ENCODE measurements around the gene CACNB4.
"Not testable (repeated sequence)": the region's sequence is repeated elsewhere in the genome, so short reads cannot be mapped to it uniquely, and the experiment has no call there.

The CACNB4 gene

DNA sequence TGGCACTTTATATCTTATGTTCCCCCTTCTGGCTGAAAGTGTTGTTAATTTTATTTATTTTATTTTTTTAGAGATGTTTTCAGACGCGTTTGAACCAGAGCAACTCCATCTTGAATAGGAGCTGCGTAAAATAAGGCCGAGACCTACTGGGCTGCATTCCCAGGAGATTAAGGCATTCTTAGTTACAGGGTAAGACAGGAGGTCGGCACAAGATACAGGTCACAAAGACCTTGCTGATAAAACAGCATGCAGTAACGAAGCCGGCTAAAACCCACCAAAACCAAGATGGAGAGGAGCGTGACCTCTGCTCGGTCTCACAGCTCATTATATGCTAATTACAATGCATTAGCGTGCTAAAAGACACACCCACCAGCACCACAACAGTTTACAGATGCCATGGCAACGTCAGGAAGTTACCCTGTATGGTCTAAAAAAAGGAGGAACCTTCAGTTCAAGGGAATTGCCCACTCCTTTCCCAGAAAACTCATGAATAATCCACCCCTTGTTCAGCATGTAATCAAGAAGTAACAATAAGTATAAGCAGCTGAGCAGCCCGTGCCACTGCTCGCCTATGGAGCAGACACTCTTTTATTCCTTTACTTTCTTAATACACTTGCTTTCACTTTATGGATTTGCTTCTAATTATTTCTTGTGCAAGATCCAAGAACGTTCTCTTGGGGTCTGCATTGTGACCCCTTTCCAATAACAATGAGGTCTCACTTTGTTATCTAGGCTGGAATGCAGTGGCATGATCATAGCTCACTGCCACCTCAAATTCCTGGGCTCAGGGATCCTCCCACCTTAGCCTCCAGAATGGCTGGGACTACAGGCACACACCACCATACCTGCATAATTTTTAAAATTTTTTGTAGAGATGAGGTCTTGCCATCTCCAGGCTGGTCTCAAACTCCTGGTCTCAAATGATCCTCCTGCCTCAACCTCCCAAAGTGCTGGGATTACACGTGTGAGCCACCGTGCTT, 55.9 kb downstream of the CACNB4 start:
- H3K9me3 ChIP-seq (ENCODE audit: control insufficient read depth in 5 of 5, low read length in 5 of 5), result no peaks in the 10 kb centered on the region
- H3K27ac ChIP-seq (ENCODE audit: low read depth, low read length), result no peak overlapping the region

DNA sequence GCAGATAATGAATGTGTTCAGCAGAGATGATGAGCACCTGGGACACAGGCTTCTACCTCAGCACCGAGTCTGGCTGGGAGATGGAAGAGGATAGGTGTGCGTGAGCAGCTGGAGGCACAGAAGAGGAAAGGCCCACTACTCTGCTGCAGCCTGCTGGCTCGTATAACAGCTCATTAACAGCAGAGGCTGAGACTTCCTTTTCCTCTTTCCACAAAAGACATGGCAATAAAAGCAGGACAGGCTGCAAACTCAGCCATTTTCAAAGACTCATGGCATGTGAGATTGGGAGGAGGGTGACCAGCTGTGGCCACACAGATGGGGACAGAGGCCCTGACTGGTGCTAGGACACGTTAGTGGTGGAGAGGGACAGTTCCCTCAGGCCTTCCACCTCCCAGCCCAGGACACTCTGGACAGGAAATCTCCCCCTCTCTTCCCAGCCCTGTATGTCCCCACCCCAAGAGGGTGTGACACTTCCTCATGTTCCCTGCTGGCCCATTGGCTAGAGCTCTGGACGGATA, 60.3 kb downstream of the CACNB4 start:
- H3K4me1 ChIP-seq (ENCODE audit: control insufficient read depth in 5 of 5, insufficient read depth in 5 of 5, low read length in 5 of 5), result peaks cover 8 to 27% (median 18%) of the 10 kb centered on the region in 5 donors
- H3K4me3 ChIP-seq (ENCODE audit: low read depth in 1 of 5, low read length in 5 of 5), result peak overlapping the region in 1 of 5 donors; percentile 22
- peak overlapping the region in 1 of 5 donors; percentile 28 for H3K9ac ChIP-seq (ENCODE audit: low read length in 5 of 5)
- no peak overlapping the region for H3K27ac ChIP-seq (ENCODE audit: low read depth, low read length)
- no peaks in the 10 kb centered on the region for H3K36me3 ChIP-seq (ENCODE audit: control insufficient read depth in 5 of 5, insufficient read depth in 5 of 5, low read length in 5 of 5)
- no peaks in the 10 kb centered on the region for H3K27me3 ChIP-seq (ENCODE audit: control insufficient read depth in 5 of 5, insufficient read depth in 4 of 5, low read length in 5 of 5)
- H3K9me3 ChIP-seq (ENCODE audit: control insufficient read depth in 5 of 5, low read length in 5 of 5), result no peaks in the 10 kb centered on the region

More for the DNA sequence above, 55.9 kb downstream of the CACNB4 start:
- Histone ChIP-seq H3K4me1 (ENCODE audit: control insufficient read depth in 5 of 5, insufficient read depth in 5 of 5, low read length in 5 of 5) (peaks cover 4 to 17% (median 8%) of the 10 kb centered on the region in 5 donors), H3K4me3 (ENCODE audit: low read depth in 1 of 5, low read length in 5 of 5) (no peak overlapping the region), H3K9ac (ENCODE audit: low read length in 5 of 5) (no peak overlapping the region), H3K36me3 (ENCODE audit: control insufficient read depth in 5 of 5, insufficient read depth in 5 of 5, low read length in 5 of 5) (no peaks in the 10 kb centered on the region), H3K27me3 (ENCODE audit: control insufficient read depth in 5 of 5, insufficient read depth in 4 of 5, low read length in 5 of 5) (no peaks in the 10 kb centered on the region)

DNA sequence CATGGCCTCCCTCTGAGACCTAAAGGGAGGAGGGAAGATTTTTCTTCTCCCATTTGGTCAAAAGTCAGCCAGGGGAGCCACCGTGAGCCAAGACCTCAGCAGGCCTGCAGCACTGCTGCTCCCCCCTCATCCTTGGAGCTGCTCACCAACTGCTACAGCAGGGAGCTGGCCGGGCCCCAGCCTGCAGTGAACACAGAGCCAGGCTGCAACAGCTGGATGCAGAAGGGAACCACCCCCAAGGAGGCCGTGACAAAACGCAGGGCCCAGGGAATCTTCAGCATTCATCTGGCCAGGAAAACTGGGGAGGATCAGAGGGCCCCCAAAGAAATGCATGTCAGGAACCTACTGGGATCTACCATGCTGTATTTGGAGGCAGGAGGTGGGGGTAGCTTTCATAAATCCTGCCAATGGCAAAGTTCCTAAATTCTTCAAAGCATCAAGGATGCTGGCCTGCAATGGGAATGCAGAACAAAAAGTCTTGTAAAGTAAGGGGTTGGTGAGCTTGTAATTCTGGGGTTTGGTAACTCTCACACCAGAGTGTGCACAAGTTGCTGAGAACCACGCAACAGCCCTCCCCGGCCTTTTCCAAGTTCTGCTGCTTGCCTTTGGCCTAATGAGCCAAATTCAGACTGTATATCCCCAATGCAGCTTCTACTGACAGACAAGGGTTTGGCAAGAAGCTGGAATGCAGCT, 61.0 kb downstream of the CACNB4 start:
- H3K9ac ChIP-seq (ENCODE audit: low read length in 5 of 5), result peak overlapping the region in 1 of 5 donors; percentile 28
- H3K4me3 ChIP-seq (ENCODE audit: low read depth in 1 of 5, low read length in 5 of 5), result no peak overlapping the region
- H3K27me3 ChIP-seq (ENCODE audit: control insufficient read depth in 5 of 5, insufficient read depth in 4 of 5, low read length in 5 of 5), result no peaks in the 10 kb centered on the region
- H3K4me1 ChIP-seq (ENCODE audit: control insufficient read depth in 5 of 5, insufficient read depth in 5 of 5, low read length in 5 of 5), result peaks cover 8 to 24% (median 18%) of the 10 kb centered on the region in 5 donors
- H3K27ac ChIP-seq (ENCODE audit: low read depth, low read length), result no peak overlapping the region
- no peaks in the 10 kb centered on the region for H3K36me3 ChIP-seq (ENCODE audit: control insufficient read depth in 5 of 5, insufficient read depth in 5 of 5, low read length in 5 of 5)
- no peaks in the 10 kb centered on the region for H3K9me3 ChIP-seq (ENCODE audit: control insufficient read depth in 5 of 5, low read length in 5 of 5)

DNA sequence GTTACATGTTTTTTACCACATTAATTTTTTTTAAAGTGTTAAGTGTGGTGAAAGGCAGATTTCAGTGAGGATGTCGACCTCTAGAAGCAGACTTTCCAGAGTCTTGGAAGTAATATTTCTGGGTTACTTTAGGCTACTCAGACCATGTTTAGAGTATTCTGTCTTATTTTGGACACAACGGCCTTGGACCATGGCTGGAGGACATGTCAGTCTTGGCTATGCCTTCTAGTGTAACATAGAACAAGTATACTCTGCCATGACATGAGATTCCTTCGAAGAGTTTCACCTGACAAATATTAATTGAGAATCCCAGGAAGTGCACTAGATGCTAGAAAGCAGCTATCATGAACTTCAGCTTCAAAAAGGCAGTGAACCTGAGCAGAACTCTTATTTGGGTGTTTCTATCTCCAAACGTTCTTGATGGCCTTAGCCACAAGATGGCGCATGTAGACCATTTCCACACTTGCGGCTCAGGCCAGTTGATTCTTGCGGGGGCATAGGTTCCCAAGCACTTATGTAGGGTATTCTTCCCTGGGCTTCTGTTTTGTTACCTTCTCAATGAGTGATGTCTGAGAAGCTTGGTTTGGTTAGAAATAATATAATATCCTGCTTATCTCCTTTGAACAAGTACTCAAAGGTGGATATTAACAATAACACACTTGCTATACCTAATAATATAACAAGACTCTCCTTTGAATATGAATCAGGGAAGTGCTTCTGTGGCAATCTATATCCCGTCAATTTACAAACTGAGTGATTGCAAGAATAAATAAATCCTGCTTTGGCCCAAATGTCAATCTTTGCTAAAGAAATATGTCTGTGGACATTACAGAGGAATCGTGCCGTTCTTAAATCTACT, 62.0 kb downstream of the CACNB4 start:
- H3K27me3 ChIP-seq (ENCODE audit: control insufficient read depth in 5 of 5, insufficient read depth in 4 of 5, low read length in 5 of 5), result no peaks in the 10 kb centered on the region
- H3K36me3 ChIP-seq (ENCODE audit: control insufficient read depth in 5 of 5, insufficient read depth in 5 of 5, low read length in 5 of 5), result no peaks in the 10 kb centered on the region
- H3K9me3 ChIP-seq (ENCODE audit: control insufficient read depth in 5 of 5, low read length in 5 of 5), result no peaks in the 10 kb centered on the region
- no peak overlapping the region for H3K9ac ChIP-seq (ENCODE audit: low read length in 5 of 5)
- no peak overlapping the region for H3K4me3 ChIP-seq (ENCODE audit: low read depth in 1 of 5, low read length in 5 of 5)
- H3K27ac ChIP-seq (ENCODE audit: low read depth, low read length), result no peak overlapping the region
- H3K4me1 ChIP-seq (ENCODE audit: control insufficient read depth in 5 of 5, insufficient read depth in 5 of 5, low read length in 5 of 5), result peaks cover 8 to 21% (median 18%) of the 10 kb centered on the region in 5 donors

DNA sequence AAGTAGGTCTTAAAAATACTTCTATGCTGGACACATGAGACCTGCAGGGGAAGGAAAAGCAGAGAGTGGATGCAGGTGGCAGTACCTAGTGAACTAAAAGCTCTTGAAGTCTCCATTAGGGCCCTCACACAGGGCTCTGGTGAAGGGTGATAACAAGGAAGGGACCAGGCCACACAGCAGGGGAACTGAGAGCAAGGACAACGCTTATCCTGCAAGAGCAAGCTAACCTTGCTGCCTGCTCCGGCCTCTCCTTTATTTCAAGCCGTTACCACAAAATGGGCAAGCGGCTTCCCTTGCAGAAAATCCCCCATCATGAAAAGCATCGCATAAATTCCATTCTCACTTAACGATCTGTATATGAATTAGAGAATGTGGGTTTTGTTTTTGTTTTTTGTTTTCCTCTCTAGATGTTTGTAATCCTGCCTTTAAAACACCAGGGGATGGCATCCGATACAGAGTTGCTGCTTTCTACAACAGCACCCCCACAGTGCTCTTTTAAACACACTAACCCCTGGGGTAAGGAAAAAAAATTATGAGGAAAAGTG, 64.5 kb downstream of the CACNB4 start:
- H3K36me3 ChIP-seq (ENCODE audit: control insufficient read depth in 5 of 5, insufficient read depth in 5 of 5, low read length in 5 of 5), result no peaks in the 10 kb centered on the region

GRCh38 chr2:152033011-152033925, 65.6 kb downstream of the CACNB4 start:
- Histone ChIP-seq H3K4me3 (ENCODE audit: low read depth in 1 of 5, low read length in 5 of 5) (no peak overlapping the region), H3K36me3 (ENCODE audit: control insufficient read depth in 5 of 5, insufficient read depth in 5 of 5, low read length in 5 of 5) (no peaks in the 10 kb centered on the region), H3K9ac (ENCODE audit: low read length in 5 of 5) (no peak overlapping the region), H3K4me1 (ENCODE audit: control insufficient read depth in 5 of 5, insufficient read depth in 5 of 5, low read length in 5 of 5) (peaks cover 4 to 18% (median 14%) of the 10 kb centered on the region in 5 donors), H3K9me3 (ENCODE audit: control insufficient read depth in 5 of 5, low read length in 5 of 5) (peaks cover 0 to 3% (median 0%) of the 10 kb centered on the region in 5 donors), H3K27ac (ENCODE audit: low read depth, low read length) (no peak overlapping the region), H3K27me3 (ENCODE audit: control insufficient read depth in 5 of 5, insufficient read depth in 4 of 5, low read length in 5 of 5) (peaks cover 0 to 3% (median 0%) of the 10 kb centered on the region in 5 donors)

More for the DNA sequence above, 64.5 kb downstream of the CACNB4 start:
- no peak overlapping the region for H3K4me3 ChIP-seq (ENCODE audit: low read depth in 1 of 5, low read length in 5 of 5)
- no peak overlapping the region for H3K9ac ChIP-seq (ENCODE audit: low read length in 5 of 5)
- no peak overlapping the region for H3K27ac ChIP-seq (ENCODE audit: low read depth, low read length)
- peaks cover 0 to 3% (median 0%) of the 10 kb centered on the region in 5 donors for H3K27me3 ChIP-seq (ENCODE audit: control insufficient read depth in 5 of 5, insufficient read depth in 4 of 5, low read length in 5 of 5)
- H3K4me1 ChIP-seq (ENCODE audit: control insufficient read depth in 5 of 5, insufficient read depth in 5 of 5, low read length in 5 of 5), result peaks cover 8 to 25% (median 18%) of the 10 kb centered on the region in 5 donors
- peaks cover 0 to 3% (median 0%) of the 10 kb centered on the region in 5 donors for H3K9me3 ChIP-seq (ENCODE audit: control insufficient read depth in 5 of 5, low read length in 5 of 5)

- no peak overlapping the region for H3K9ac ChIP-seq (ENCODE audit: low read length in 5 of 5)
- peaks cover 0 to 3% (median 0%) of the 10 kb centered on the region in 5 donors for H3K27me3 ChIP-seq (ENCODE audit: control insufficient read depth in 5 of 5, insufficient read depth in 4 of 5, low read length in 5 of 5)
- H3K4me1 ChIP-seq (ENCODE audit: control insufficient read depth in 5 of 5, insufficient read depth in 5 of 5, low read length in 5 of 5), result peaks cover 0 to 4% (median 0%) of the 10 kb centered on the region in 5 donors
- no peak overlapping the region for H3K27ac ChIP-seq (ENCODE audit: low read depth, low read length)
- H3K4me3 ChIP-seq (ENCODE audit: low read depth in 1 of 5, low read length in 5 of 5), result no peak overlapping the region
- peaks cover 0 to 3% (median 0%) of the 10 kb centered on the region in 5 donors for H3K9me3 ChIP-seq (ENCODE audit: control insufficient read depth in 5 of 5, low read length in 5 of 5)
- no peaks in the 10 kb centered on the region for H3K36me3 ChIP-seq (ENCODE audit: control insufficient read depth in 5 of 5, insufficient read depth in 5 of 5, low read length in 5 of 5)
Measured at GRCh38 chr2:152031747-152032306, 67.0 kb downstream of the CACNB4 start.

DNA sequence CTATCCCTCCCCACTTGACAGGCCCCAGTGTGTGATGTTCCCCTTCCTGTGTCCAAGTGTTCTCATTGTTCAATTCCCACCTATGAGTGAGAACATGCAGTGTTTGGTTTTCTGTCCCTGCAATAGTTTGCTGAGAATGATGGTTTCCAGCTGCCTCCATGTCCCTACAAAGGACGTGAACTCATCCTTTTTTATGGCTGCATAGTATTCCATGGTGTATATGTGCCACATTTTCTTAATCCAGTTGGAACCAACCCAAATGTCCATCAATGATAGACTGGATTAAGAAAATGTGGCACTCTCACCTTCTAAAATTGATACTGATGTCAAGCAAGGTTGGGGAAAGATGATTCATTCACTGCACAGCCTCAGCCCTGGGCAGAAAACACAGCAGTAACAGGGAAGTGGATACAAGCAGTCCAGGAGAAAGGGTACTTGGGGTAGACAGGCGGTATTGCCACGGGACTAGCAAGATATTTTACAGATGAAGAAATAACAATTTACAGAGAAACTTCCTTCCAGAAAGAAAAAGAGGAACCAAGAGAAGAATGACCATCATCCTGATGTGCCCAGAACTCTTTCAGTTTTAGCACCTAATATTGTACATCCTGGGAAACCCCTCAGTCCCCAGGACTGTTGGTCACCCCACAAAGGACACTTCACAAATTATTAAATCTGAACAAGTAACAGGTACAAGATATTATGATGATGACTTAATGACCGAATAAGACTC, 68.1 kb downstream of the CACNB4 start:
- not testable (repeated sequence) for H3K27me3 ChIP-seq (ENCODE audit: control insufficient read depth in 5 of 5, insufficient read depth in 4 of 5, low read length in 5 of 5); H3K36me3 ChIP-seq (ENCODE audit: control insufficient read depth in 5 of 5, insufficient read depth in 5 of 5, low read length in 5 of 5); H3K4me1 ChIP-seq (ENCODE audit: control insufficient read depth in 5 of 5, insufficient read depth in 5 of 5, low read length in 5 of 5); H3K4me3 ChIP-seq (ENCODE audit: low read depth in 1 of 5, low read length in 5 of 5); H3K9ac ChIP-seq (ENCODE audit: low read length in 5 of 5); H3K27ac ChIP-seq (ENCODE audit: low read depth, low read length); H3K9me3 ChIP-seq (ENCODE audit: control insufficient read depth in 5 of 5, low read length in 5 of 5)

Measured in subcutaneous abdominal adipose tissue (tissue), 5 donors.